SK-N-SH treated with all-trans-retinoic acid at 6 μM for 48 hours (cell line): ENCODE results near the gene FBXO24.

Source experiments
- ATAC-seq: fragments of 200-7000 bp; cut with Tn5 transposase; 3 replicates; pipeline ENCODE4 v1.9.1; 2020; ENCODE audit warnings: mild to moderate bottlenecking, moderate library complexity
- ARNTL ChIP-seq: fragments of 450-650 bp; formaldehyde crosslinking; IDR thresholded peaks from 2 replicates; pipeline ENCODE4 v1.5.0; 2020; ENCODE audit warnings: low read depth, mild to moderate bottlenecking, moderate library complexity, borderline replicate concordance
- BACH2 ChIP-seq: fragments of 250-450 bp; sonication (Bioruptor Pico); IDR thresholded peaks from 2 replicates; pipeline ENCODE4 v1.9.0; 2021; ENCODE audit warnings: mild to moderate bottlenecking, borderline replicate concordance
- CSDC2 ChIP-seq: fragments of 250-450 bp; sonication (Bioruptor Pico); IDR thresholded peaks from 2 replicates; pipeline ENCODE4 v1.5.0; 2020; ENCODE audit warnings: mild to moderate bottlenecking, moderate library complexity
- ESRRG ChIP-seq: fragments of 250-450 bp; sonication (Bioruptor Pico); IDR thresholded peaks from 2 replicates; pipeline ENCODE4 v1.6.1; 2021; ENCODE audit warnings: mild to moderate bottlenecking
- GLIS3 ChIP-seq: fragments of 250-450 bp; sonication (Bioruptor Pico); IDR thresholded peaks from 2 replicates; pipeline ENCODE4 v1.5.0; 2020; ENCODE audit warnings: mild to moderate bottlenecking, moderate library complexity
- ISL1 ChIP-seq: fragments of 250-450 bp; sonication (Bioruptor Pico); IDR thresholded peaks from 2 replicates; pipeline ENCODE4 v2.1.2; 2022; ENCODE audit warnings: mild to moderate bottlenecking, moderate library complexity
- OSR1 ChIP-seq: fragments of 250-450 bp; sonication (Bioruptor Pico); IDR thresholded peaks from 2 replicates; pipeline ENCODE4 v1.8.0; 2022; ENCODE audit warnings: moderate library complexity, mild to moderate bottlenecking, inconsistent platforms
- PPARA ChIP-seq: fragments of 250-450 bp; sonication (Bioruptor Pico); IDR thresholded peaks from 2 replicates; pipeline ENCODE4 v1.5.0; 2020; ENCODE audit warnings: mild to moderate bottlenecking, borderline replicate concordance
- RARB ChIP-seq: fragments of 250-450 bp; sonication (Bioruptor Pico); IDR thresholded peaks from 2 replicates; pipeline ENCODE4 v1.8.0; 2021; ENCODE audit warnings: mild to moderate bottlenecking, moderate library complexity
- SNAI2 ChIP-seq: fragments of 250-450 bp; sonication (Bioruptor Pico); IDR thresholded peaks from 2 replicates; pipeline ENCODE4 v1.5.0; 2020; ENCODE audit warnings: mild to moderate bottlenecking, moderate library complexity
- TOX ChIP-seq: fragments of 250-450 bp; sonication (Bioruptor Pico); IDR thresholded peaks from 2 replicates; pipeline ENCODE4 v1.8.0; 2021; ENCODE audit warnings: mild to moderate bottlenecking, moderate library complexity, borderline replicate concordance
- ZC3H10 ChIP-seq: fragments of 250-450 bp; sonication (Bioruptor Pico); IDR thresholded peaks from 2 replicates; pipeline ENCODE4 v1.5.1; 2021; ENCODE audit warnings: mild to moderate bottlenecking, moderate library complexity
- ZFP3 ChIP-seq: fragments of 250-450 bp; sonication (Bioruptor Pico); IDR thresholded peaks from 2 replicates; pipeline ENCODE4 v1.5.0; 2020; ENCODE audit warnings: mild to moderate bottlenecking, moderate library complexity
- ZFP30 ChIP-seq: fragments of 450-650 bp; formaldehyde crosslinking; IDR thresholded peaks from 2 replicates; pipeline ENCODE4 v1.5.0; 2022; ENCODE audit warnings: mild to moderate bottlenecking, moderate library complexity
- ZNF565 ChIP-seq: fragments of 450-650 bp; formaldehyde crosslinking; conservative IDR thresholded peaks from 2 replicates; pipeline ENCODE4 v1.5.0; 2020; ENCODE audit warnings: low read depth, mild to moderate bottlenecking, moderate library complexity
- ZNF8 ChIP-seq: fragments of 450-650 bp; formaldehyde crosslinking; IDR thresholded peaks from 2 replicates; pipeline ENCODE4 v1.5.0; 2020; ENCODE audit warnings: mild to moderate bottlenecking, moderate library complexity
- TF ChIP-seq, protein P1 (sequence below): fragments of 250-450 bp; sonication (Bioruptor Pico); IDR thresholded peaks from 2 replicates; pipeline ENCODE4 v1.8.0; 2021; ENCODE audit warnings: low read depth, mild to moderate bottlenecking, moderate library complexity, borderline replicate concordance
- TF ChIP-seq, protein P2 (sequence below): fragments of 250-450 bp; sonication (Bioruptor Pico); IDR thresholded peaks from 2 replicates; pipeline ENCODE4 v1.5.1; 2020; ENCODE audit warnings: low read depth, mild to moderate bottlenecking, moderate library complexity
- TF ChIP-seq, protein P3 (sequence below): fragments of 250-450 bp; sonication (Bioruptor Pico); IDR thresholded peaks from 2 replicates; pipeline ENCODE4 v1.5.0; 2020; ENCODE audit warnings: mild to moderate bottlenecking, moderate library complexity
- TF ChIP-seq, protein P4 (sequence below): fragments of 250-450 bp; sonication (Bioruptor Pico); IDR thresholded peaks from 2 replicates; pipeline ENCODE4 v1.8.0; 2020; ENCODE audit warnings: mild to moderate bottlenecking, moderate library complexity, borderline replicate concordance
- TF ChIP-seq, protein P5 (sequence below): fragments of 250-450 bp; sonication (Bioruptor Pico); IDR thresholded peaks from 2 replicates; pipeline ENCODE4 v1.5.1; 2021; ENCODE audit warnings: mild to moderate bottlenecking, moderate library complexity

Gene FBXO24

DNA sequence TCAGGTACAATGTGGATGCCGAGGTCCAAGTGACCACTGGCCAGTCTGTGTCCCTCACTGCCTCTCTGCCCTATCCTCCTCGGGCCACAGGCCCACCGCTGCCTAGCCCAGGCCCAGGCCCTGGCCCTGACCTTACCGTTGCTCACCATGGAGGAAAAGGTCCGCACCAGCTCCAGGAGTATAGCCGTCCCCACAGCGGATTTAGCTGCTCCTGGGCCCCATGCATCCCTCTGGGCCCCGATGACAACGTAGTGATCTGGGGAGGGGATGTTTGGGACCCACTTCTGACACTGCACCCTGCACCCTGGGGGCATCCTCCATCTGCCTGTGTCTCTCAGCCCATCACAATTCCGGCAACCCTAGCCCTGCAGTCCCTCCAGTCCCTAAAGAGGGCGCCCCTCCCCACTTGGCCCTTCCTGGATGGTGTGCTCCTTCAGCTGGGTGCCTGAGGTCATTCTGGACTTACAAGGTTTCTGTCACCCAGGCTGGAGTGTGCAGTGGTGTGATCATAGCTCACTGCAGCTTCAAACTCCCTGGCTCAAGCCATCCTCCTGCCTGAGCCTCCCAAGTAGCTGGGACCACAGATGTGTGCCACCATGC, 43.1 kb downstream of the FBXO24 start (continued):
- TF ChIP-seq, protein P1, sequence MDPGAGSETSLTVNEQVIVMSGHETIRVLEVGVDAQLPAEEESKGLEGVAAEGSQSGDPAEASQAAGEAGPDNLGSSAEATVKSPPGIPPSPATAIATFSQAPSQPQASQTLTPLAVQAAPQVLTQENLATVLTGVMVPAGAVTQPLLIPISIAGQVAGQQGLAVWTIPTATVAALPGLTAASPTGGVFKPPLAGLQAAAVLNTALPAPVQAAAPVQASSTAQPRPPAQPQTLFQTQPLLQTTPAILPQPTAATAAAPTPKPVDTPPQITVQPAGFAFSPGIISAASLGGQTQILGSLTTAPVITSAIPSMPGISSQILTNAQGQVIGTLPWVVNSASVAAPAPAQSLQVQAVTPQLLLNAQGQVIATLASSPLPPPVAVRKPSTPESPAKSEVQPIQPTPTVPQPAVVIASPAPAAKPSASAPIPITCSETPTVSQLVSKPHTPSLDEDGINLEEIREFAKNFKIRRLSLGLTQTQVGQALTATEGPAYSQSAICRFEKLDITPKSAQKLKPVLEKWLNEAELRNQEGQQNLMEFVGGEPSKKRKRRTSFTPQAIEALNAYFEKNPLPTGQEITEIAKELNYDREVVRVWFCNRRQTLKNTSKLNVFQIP (CRISPR knock-in tag) = no peak
- TF ChIP-seq GLIS3 (CRISPR knock-in tag) = no peak
- TF ChIP-seq PPARA = no peak
- no peak for TF ChIP-seq OSR1
- TF ChIP-seq ZFP3 (CRISPR knock-in tag) = no peak

DNA sequence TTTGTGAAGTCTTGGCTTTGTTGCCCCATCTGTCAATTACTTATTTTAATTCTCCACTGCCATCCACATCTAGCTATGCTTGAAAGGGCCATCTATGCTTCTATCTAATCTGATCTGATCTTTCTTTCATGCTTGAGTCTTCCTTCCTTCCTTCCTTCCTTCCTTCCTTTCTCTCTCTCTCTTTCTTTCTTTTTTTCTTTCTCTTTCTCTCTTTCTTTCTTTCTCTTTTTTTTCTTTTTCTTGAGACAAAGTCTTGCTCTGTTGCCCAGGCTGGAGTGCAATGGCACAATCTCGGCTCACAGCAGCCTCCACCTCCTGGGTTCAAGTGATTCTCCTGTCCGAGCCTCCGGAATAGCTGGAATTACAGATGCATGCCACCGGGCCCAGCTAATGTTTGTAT, 43.9 kb downstream of the FBXO24 start:
- TF ChIP-seq ZNF565 (CRISPR knock-in tag) (no peak), GLIS3 (CRISPR knock-in tag) (no peak), ISL1 (CRISPR knock-in tag) (no peak), OSR1 (no peak), RARB (no peak), ESRRG (CRISPR knock-in tag) (no peak), ZNF8 (CRISPR knock-in tag) (no peak), PPARA (no peak), ZC3H10 (no peak), TOX (CRISPR knock-in tag) (no peak), ZFP3 (CRISPR knock-in tag) (no peak)
- TF ChIP-seq, protein P2, sequence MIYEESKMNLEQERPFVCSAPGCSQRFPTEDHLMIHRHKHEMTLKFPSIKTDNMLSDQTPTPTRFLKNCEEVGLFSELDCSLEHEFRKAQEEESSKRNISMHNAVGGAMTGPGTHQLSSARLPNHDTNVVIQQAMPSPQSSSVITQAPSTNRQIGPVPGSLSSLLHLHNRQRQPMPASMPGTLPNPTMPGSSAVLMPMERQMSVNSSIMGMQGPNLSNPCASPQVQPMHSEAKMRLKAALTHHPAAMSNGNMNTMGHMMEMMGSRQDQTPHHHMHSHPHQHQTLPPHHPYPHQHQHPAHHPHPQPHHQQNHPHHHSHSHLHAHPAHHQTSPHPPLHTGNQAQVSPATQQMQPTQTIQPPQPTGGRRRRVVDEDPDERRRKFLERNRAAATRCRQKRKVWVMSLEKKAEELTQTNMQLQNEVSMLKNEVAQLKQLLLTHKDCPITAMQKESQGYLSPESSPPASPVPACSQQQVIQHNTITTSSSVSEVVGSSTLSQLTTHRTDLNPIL (CRISPR knock-in tag) = no peak
- TF ChIP-seq, protein P3, sequence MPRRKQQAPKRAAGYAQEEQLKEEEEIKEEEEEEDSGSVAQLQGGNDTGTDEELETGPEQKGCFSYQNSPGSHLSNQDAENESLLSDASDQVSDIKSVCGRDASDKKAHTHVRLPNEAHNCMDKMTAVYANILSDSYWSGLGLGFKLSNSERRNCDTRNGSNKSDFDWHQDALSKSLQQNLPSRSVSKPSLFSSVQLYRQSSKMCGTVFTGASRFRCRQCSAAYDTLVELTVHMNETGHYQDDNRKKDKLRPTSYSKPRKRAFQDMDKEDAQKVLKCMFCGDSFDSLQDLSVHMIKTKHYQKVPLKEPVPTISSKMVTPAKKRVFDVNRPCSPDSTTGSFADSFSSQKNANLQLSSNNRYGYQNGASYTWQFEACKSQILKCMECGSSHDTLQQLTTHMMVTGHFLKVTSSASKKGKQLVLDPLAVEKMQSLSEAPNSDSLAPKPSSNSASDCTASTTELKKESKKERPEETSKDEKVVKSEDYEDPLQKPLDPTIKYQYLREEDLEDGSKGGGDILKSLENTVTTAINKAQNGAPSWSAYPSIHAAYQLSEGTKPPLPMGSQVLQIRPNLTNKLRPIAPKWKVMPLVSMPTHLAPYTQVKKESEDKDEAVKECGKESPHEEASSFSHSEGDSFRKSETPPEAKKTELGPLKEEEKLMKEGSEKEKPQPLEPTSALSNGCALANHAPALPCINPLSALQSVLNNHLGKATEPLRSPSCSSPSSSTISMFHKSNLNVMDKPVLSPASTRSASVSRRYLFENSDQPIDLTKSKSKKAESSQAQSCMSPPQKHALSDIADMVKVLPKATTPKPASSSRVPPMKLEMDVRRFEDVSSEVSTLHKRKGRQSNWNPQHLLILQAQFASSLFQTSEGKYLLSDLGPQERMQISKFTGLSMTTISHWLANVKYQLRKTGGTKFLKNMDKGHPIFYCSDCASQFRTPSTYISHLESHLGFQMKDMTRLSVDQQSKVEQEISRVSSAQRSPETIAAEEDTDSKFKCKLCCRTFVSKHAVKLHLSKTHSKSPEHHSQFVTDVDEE (CRISPR knock-in tag) = no peak
- ATAC-seq = no peak

DNA sequence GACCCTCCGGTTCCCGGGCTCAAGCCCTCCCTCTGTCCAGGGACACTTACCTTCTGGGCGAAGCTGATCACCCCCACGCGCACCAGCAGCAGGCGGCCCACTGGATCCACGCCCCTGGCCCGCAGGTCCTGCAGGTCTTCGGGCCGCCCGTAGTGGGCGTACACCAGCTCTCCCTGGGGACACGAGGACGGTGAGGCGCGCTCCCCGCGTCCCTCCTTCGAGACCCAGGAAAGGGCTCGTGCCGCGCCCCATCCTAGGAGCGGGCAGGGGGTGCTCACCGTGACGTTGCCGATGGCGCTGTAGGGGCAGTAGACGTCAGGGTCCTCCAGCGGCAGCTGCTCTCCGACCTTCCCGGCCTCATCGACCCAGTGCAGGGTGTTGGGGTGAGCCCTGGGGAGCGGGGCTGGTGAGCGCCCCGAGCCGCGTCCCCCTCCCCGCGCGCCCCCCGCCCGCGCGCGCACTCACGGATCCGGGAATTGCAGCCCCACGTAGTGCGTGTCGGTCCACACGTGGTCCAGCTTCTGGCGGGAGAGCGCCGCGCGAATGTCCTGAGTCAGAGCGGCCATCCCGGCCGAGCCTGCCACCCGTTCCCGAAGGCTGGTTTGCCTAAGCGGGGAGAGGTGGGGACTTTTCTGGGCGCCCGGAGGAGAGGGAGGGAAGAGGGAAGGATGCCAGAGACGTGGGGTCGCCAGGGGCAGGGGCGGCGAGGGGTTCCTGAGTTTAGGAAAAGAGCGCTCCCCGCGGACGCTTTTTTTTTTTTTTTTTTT, 47.0 kb downstream of the FBXO24 start:
- ATAC-seq = peak; percentile 85
- TF ChIP-seq, protein P1 (CRISPR knock-in tag) = no peak
- TF ChIP-seq ESRRG (CRISPR knock-in tag) (no peak), ZFP30 (CRISPR knock-in tag) (no peak), GLIS3 (CRISPR knock-in tag) (no peak), BACH2 (no peak), ZNF565 (CRISPR knock-in tag) (no peak), CSDC2 (CRISPR knock-in tag) (no peak), ISL1 (CRISPR knock-in tag) (no peak), SNAI2 (no peak), ARNTL (CRISPR knock-in tag) (no peak), RARB (no peak)
- TF ChIP-seq, protein P3 (CRISPR knock-in tag) = no peak
- TF ChIP-seq, protein P4, sequence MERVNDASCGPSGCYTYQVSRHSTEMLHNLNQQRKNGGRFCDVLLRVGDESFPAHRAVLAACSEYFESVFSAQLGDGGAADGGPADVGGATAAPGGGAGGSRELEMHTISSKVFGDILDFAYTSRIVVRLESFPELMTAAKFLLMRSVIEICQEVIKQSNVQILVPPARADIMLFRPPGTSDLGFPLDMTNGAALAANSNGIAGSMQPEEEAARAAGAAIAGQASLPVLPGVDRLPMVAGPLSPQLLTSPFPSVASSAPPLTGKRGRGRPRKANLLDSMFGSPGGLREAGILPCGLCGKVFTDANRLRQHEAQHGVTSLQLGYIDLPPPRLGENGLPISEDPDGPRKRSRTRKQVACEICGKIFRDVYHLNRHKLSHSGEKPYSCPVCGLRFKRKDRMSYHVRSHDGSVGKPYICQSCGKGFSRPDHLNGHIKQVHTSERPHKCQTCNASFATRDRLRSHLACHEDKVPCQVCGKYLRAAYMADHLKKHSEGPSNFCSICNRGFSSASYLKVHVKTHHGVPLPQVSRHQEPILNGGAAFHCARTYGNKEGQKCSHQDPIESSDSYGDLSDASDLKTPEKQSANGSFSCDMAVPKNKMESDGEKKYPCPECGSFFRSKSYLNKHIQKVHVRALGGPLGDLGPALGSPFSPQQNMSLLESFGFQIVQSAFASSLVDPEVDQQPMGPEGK (CRISPR knock-in tag) = no peak
- TF ChIP-seq, protein P2 (CRISPR knock-in tag) = no peak
- TF ChIP-seq, protein P5, sequence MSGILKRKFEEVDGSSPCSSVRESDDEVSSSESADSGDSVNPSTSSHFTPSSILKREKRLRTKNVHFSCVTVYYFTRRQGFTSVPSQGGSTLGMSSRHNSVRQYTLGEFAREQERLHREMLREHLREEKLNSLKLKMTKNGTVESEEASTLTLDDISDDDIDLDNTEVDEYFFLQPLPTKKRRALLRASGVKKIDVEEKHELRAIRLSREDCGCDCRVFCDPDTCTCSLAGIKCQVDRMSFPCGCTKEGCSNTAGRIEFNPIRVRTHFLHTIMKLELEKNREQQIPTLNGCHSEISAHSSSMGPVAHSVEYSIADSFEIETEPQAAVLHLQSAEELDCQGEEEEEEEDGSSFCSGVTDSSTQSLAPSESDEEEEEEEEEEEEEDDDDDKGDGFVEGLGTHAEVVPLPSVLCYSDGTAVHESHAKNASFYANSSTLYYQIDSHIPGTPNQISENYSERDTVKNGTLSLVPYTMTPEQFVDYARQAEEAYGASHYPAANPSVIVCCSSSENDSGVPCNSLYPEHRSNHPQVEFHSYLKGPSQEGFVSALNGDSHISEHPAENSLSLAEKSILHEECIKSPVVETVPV (CRISPR knock-in tag) = no peak
